HUDEP-2 (cell line): ENCODE data around the gene TRIP13.
"Not testable (repeated sequence)": the region's sequence is repeated elsewhere in the genome, so short reads cannot be mapped to it uniquely, and the experiment has no call there.

Experiments
- DNase-seq, 76 experiments: peaks; one replicate each; lab custom pipeline; 2025; ENCODE audit not compliant: unreplicated experiment in 76 of 76; lab: John Stamatoyannopoulos, UW

Gene TRIP13

GRCh38 chr5:892394-893136, at the start of gene TRIP13, which contains the start of gene BRD9:
TRIP13 (plus strand) TSS chr5:892884; CDS start chr5:892999, 115 bp downstream.
BRD9 (minus strand) TSS chr5:892801; CDS start chr5:892657, 144 bp downstream.
- DNase-seq = peak in 74 of 76 experiments; percentile 4 to 86 (median 70)

GRCh38 chr5:843371-843770, 49.3 kb upstream of the TRIP13 start:
- not testable (repeated sequence) for DNase-seq

GRCh38 chr5:843926-844325, 48.8 kb upstream of the TRIP13 start:
- not testable (repeated sequence) for DNase-seq

- DNase-seq = not testable (repeated sequence)
Measured at GRCh38 chr5:844426-844825, 48.3 kb upstream of the TRIP13 start.

- DNase-seq = not testable (repeated sequence)
Measured at GRCh38 chr5:845031-845675, 47.5 kb upstream of the TRIP13 start.

- DNase-seq = not testable (repeated sequence)
Measured at GRCh38 chr5:845676-846601, 46.7 kb upstream of the TRIP13 start.

- peak in 1 of 76 experiments; percentile 6 for DNase-seq
Measured at GRCh38 chr5:846602-847091, 46.0 kb upstream of the TRIP13 start.

- not testable (repeated sequence) for DNase-seq
Measured at GRCh38 chr5:847212-847611, 45.5 kb upstream of the TRIP13 start.

- not testable (repeated sequence) for DNase-seq
Measured at GRCh38 chr5:847736-848135, 44.9 kb upstream of the TRIP13 start.

GRCh38 chr5:848671-849111, 44.0 kb upstream of the TRIP13 start:
- no peak for DNase-seq

- no peak for DNase-seq
Measured at GRCh38 chr5:849651-850301, 42.9 kb upstream of the TRIP13 start.

GRCh38 chr5:850511-851006, 42.1 kb upstream of the TRIP13 start, which contains the start of gene ZDHHC11:
ZDHHC11 (minus strand) TSS chr5:850986; CDS start chr5:850602, 384 bp downstream.
- DNase-seq = no peak

- no peak for DNase-seq
Measured at GRCh38 chr5:851076-851475, 41.6 kb upstream of the TRIP13 start.

- DNase-seq = no peak
Measured at GRCh38 chr5:851553-851952, 41.1 kb upstream of the TRIP13 start.

GRCh38 chr5:852018-852417, 40.7 kb upstream of the TRIP13 start:
- DNase-seq = no peak

GRCh38 chr5:852431-853401, 40.0 kb upstream of the TRIP13 start:
- no peak for DNase-seq

GRCh38 chr5:853416-854090, 39.1 kb upstream of the TRIP13 start:
- DNase-seq = not testable (repeated sequence)

GRCh38 chr5:854217-854616, 38.5 kb upstream of the TRIP13 start:
- no peak for DNase-seq
